HG02610 (cell line): ENCODE measurements around the gene GDF7.

Experiments
- ATAC-seq: cut with Tn5 transposase; IDR thresholded peaks from one replicate; pipeline ENCODE4 v1.9.1; 2021; ENCODE audit warnings: mild to moderate bottlenecking, moderate library complexity; ENCODE audit not compliant: unreplicated experiment

The GDF7 gene

GRCh38 chr2:20627712-20628380, 39.1 kb upstream of the GDF7 start:
- ATAC-seq, result no peak

- no peak for ATAC-seq
These were observed 37.8 kb upstream of the GDF7 start for GRCh38 chr2:20629181-20629580.

DNA sequence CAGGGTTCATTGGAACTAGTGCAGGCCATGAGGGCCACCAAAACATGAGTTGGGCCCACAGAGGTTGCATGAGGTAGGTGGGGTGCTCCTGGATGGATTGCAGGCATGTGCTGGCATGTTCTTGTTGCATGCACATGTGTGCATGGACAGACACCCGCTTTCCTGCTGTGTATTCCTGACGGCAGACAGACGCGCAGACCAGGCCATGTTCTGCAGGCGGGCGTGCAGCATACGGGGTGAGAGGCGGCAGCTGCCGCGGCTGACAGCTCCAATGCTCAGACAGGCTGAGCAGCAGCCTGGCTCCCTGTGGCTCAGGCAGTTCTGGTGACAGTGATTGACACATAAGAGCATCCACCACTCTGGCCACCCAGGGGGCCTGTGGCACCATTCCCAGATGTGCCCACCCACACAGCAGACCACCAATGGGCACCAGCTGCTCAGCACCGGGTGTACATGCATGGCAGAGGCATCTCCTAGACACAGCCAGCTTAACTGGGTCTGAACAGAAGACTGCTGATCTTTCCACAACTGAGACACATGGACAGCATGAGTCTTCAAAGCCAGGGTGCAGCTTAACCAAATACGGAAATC, 37.3 kb upstream of the GDF7 start:
- ATAC-seq, result no peak

DNA sequence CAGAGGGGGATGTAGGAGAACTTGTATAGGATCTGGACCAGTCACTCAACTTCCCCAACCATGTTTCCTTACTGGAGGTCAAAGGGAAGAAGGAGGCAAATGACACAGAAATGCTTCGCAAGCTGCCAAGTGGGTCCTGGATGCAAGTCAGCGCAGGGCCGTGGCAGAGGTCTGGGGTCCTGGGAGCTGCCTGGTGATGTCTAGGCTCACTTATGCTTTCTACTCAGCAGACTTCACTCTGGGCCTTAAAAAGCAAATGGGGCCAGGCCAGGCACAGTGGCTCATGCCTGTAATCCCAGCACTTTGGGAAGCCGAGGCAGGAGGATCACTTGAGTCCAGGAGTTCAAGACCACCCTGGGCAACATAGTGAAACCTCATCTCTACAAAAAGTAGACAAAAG, 36.0 kb upstream of the GDF7 start:
- ATAC-seq, result no peak

GRCh38 chr2:20631617-20632307, 35.2 kb upstream of the GDF7 start:
- ATAC-seq, result no peak

- no peak for ATAC-seq
These were observed 34.4 kb upstream of the GDF7 start for GRCh38 chr2:20632446-20632990.

DNA sequence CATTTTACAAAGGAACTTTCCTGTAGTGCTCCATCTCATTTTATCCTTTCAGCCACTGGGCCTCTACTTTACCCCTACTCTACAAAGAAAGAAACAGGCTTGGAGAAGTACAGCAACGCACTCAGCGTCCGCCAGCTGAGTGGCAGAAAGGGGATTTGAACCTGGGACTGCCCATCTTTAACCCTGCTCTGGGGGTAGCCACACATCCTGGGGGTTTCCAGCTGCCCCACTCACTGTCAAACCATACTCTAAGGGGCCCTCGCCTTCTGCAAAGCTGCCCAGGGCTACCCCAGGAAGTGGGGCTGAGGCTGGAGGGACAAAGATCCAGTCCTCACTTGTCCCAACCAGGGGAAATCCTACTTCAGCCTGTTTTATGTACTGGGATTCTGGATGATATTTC, 33.9 kb upstream of the GDF7 start:
- no peak for ATAC-seq

- ATAC-seq, result peak; percentile 37
These were observed 33.0 kb upstream of the GDF7 start for GRCh38 chr2:20633794-20634506.

DNA sequence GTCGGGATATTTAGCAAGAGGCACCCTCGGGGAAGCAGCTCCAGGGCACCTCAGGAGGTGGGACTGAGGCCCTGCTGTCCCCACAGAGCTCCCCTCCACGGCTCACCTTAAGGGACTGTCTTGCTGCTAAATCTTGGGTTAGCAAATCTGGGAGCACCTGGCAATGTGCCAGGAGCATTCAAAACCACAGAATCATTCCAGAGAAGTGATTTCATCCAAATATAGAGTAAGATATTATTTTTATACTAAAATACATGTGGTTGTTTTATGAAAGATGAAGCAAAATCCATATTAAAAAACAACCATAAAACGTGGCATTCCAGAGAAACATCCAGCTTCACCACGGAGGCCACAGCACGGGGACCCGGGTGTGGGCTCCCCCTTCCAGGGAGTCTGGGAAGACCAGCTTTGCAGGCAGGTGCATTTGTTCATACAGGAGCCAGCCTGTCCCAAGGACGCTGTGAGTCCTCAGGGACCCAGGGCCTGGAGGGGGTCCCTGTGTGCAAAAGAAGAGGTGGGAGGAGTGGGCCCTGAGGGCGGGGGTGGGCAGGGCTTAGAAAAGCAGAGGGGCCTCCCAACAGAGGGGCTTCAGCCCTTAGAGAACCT, 32.3 kb upstream of the GDF7 start:
- ATAC-seq, result no peak

DNA sequence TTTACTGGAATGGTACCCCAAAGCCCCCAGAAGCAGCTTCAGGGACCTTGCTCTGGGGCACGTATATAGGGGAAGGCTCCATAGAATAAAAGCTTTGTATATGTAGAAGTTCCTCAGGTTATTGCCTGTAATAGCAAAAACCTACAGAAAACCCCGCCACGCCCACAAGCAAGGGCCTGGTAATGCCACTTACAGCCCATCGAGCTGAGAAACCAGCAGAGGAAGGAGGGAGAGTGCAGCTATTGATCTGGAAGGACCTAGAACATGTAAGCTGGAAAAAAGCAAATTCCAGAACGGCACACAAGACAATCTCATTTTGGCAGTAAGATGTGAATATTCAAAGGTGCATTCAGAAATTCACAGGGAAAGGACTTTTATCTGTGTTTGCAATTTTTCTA, 31.8 kb upstream of the GDF7 start:
- ATAC-seq, result no peak

DNA sequence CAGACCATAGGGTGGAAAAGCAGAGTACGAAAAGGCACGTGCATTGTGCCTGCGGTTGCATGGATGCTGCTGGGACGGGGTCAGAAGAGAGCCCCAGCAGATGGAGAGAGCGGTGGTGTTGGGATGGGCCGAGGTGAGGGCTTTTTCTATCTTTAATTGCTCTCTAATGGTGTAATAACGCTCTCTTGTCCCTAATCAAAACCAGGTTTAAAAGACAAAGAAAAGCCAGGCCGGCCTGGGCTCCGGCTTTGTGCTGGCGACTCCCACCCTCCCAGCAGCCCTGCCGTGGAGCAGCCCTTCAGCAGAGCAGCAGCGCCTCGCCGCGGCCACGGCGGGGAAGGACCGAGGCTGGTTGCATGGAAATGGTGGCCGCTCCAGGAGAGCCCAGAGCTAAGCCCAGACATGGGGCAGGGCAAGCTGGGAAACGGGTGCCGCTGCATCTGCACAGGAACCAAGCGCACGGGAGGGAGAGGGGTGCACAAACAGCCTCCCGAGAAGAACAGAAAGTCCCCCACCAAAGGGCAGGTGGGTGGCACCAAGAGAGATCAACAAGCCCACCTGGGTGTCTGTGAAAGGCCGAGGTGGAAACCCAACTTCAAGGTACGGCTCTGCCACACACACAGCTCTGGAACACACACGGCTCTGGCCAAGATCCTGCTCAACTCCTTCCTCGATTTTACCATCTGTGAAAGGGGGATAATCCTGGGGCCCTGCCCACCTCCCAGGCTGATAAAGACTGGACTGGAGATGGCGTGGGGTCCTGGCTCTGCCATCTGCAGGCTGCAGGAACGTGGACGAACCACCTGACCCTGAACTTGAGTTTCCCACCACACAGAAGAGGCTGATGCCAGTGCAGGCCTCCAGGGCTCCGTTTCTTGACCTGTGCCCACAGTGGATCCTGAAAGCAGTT, 31.0 kb upstream of the GDF7 start:
- ATAC-seq, result no peak

- no peak for ATAC-seq
These were observed 29.8 kb upstream of the GDF7 start for GRCh38 chr2:20637147-20637546.

- no peak for ATAC-seq
These were observed 28.9 kb upstream of the GDF7 start for GRCh38 chr2:20638014-20638413.

- ATAC-seq, result no peak
These were observed 28.1 kb upstream of the GDF7 start for GRCh38 chr2:20638646-20639430.

GRCh38 chr2:20640411-20641122, 26.4 kb upstream of the GDF7 start:
- no peak for ATAC-seq

DNA sequence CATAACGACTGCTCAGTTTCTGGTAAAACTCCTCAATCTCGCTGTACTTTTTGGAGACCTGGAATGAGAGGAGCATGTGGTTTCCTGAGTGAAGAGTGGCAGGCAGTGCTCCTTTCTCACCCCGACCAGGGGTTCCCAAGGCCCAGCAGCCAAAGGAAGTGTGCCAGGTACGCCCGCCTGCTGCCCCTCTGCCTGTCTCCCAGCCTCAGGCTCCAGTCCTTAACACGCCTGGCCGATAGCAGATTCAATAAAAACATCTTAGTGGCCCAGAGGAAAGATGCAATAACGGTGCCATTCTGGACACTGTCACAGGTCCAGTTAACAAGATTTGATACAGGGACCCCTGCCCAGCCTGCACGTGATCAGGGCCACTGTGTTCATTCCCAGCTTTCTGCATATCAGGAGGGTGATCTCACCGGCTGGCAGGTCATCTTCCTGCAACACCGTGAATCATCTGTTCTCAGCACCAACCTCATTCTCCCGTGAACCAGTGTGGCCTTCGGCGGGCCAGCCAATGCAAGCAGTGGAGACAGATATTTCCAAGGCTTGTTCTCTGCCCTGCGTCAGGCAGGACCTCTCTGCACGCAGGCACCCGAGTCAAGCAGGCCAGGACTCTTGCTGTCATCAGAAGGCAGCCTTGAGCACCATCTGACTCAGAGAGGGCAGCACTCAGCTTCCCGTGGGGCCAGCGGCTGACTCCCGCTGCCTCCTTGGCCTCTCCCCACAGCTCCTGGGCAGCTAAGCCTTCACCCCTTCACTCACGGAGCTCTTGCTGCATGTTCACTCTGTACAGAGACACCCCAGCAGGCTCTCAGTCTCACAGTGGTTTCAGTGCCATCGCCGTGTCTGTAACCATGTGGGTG, 25.6 kb upstream of the GDF7 start:
- ATAC-seq, result no peak

DNA sequence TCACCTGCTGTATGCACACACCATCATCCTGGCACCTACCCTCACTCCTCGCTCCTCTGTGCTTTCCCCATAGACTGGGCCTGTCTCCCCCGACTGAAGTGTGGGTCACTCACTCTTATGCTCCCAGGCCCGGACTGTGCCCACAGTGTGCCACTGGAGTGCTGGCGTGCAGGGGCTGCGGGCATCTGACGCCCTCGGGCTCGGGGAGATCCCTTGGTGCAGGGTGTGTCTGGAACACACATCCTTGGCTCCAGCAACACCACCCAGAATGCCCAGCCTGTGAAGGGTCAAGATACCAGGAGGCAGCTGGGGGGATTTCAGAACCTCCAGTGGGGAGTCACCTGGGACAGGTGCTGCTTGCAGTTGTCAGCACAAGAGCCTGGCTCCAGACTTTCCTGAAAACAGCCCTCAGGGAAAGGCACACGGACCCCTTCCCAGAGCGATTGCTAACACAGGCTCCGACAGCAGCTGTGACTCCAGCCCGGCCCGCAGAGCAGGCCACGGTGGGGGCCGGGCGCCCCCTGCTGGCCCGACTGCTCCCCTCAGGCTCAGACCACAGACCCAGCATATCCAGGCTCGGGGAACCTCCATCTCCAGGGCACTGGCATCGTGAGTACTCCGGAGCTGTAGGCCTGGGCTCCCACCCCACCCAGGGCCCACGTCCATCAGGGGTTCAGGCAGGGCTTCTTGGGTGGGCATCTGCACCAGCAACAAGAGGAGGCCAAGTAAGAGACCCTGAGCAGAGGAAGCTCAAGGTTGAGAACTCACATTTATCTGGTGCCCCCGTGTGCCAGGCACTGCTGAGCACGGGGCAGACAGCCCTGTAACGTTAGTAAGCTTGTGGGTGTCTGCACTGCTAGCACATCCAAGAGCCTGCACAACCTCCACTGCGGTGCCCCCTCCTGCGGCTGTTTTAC, 24.6 kb upstream of the GDF7 start:
- ATAC-seq, result peak; percentile 96
